HepG2 (cell line): ENCODE results near the gene CLDND2. TPM values are rescaled to one million over a fixed set of nuclear protein-coding genes. Genes with fewer than 3 reads are reported as not detected.

ENCODE experiments used
- ATF4 ChIP-seq, 2 experiments: fragments of 450-650 bp in 1 of 2; sonication (generic) in 1 of 2; formaldehyde crosslinking; IDR thresholded peaks; 2 replicates each; pipeline versions ENCODE4 v1.5.0 to v1.8.0; 2020 to 2022; ENCODE audit warnings: mild to moderate bottlenecking in 1 of 2, missing genetic modification reagents in 1 of 2
- ATF5 ChIP-seq: sonication (generic); formaldehyde crosslinking; IDR thresholded peaks from 2 replicates; pipeline ENCODE4 v1.4.0; 2020; ENCODE audit warnings: mild to moderate bottlenecking, low read depth, missing genetic modification reagents
- ATF6 ChIP-seq: sonication (generic); formaldehyde crosslinking; conservative IDR thresholded peaks from 2 replicates; pipeline ENCODE4 v1.4.0; 2020; ENCODE audit warnings: missing genetic modification reagents
- BRD4 ChIP-seq: sonication (generic); formaldehyde crosslinking; IDR thresholded peaks from 2 replicates; pipeline ENCODE4 v1.4.0; 2020; ENCODE audit warnings: missing genetic modification reagents
- DRAP1 ChIP-seq: IDR thresholded peaks from 2 replicates; pipeline ENCODE4 v1.6.1; 2016; ENCODE audit warnings: missing genetic modification reagents, missing compliant biosample characterization
- FOXO4 ChIP-seq: sonication (generic); formaldehyde crosslinking; conservative IDR thresholded peaks from 2 replicates; pipeline ENCODE4 v1.8.1; 2023; ENCODE audit warnings: missing genetic modification reagents
- HNRNPLL ChIP-seq: fragments of 200-400 bp; formaldehyde crosslinking; IDR thresholded peaks from 2 replicates; pipeline ENCODE4 v1.6.1; 2017; ENCODE audit warnings: mild to moderate bottlenecking, low read depth, low read length; ENCODE audit not compliant: poor library complexity, severe bottlenecking
- IKZF1 ChIP-seq: fragments of 450-650 bp; IDR thresholded peaks from 2 replicates; pipeline ENCODE4 v1.7.1; 2016
- JUNB ChIP-seq: sonication (generic); formaldehyde crosslinking; IDR thresholded peaks from 2 replicates; pipeline ENCODE4 v1.8.0; 2022; ENCODE audit warnings: missing genetic modification reagents, mild to moderate bottlenecking, borderline replicate concordance
- KLF9 ChIP-seq: IDR thresholded peaks from 2 replicates; pipeline ENCODE4 v1.6.1; 2016; ENCODE audit warnings: low read depth
- NFYB ChIP-seq: sonication (generic); formaldehyde crosslinking; IDR thresholded peaks from 2 replicates; pipeline ENCODE4 v1.4.0; 2020; ENCODE audit warnings: missing genetic modification reagents
- PAF1 ChIP-seq: IDR thresholded peaks from 2 replicates; pipeline ENCODE4 v1.6.1; 2016; ENCODE audit warnings: missing genetic modification reagents, missing compliant biosample characterization
- RXRB ChIP-seq: IDR thresholded peaks from 2 replicates; pipeline ENCODE4 v1.6.1; 2016; ENCODE audit warnings: borderline replicate concordance, missing genetic modification reagents, missing compliant biosample characterization
- SKIL ChIP-seq: sonication (generic); formaldehyde crosslinking; IDR thresholded peaks from 2 replicates; pipeline ENCODE4 v1.8.0; 2022; ENCODE audit warnings: missing genetic modification reagents, mild to moderate bottlenecking, moderate library complexity, borderline replicate concordance
- TEAD3 ChIP-seq: optimal IDR thresholded peaks from 2 replicates; pipeline ENCODE3; 2016; ENCODE audit warnings: borderline replicate concordance
- ZBTB14 ChIP-seq: sonication (generic); formaldehyde crosslinking; IDR thresholded peaks from 2 replicates; pipeline ENCODE4 v1.4.0; 2020; ENCODE audit warnings: missing genetic modification reagents
- ZBTB8A ChIP-seq: sonication (generic); formaldehyde crosslinking; IDR thresholded peaks from 2 replicates; pipeline ENCODE4 v1.4.0; 2020; ENCODE audit warnings: mild to moderate bottlenecking, low read depth, missing genetic modification reagents, borderline replicate concordance
- ZNF143 ChIP-seq: sonication (generic); formaldehyde crosslinking; IDR thresholded peaks from 2 replicates; pipeline ENCODE4 v1.4.0; 2020; ENCODE audit warnings: missing genetic modification reagents
- ZNF234 ChIP-seq: sonication (generic); formaldehyde crosslinking; conservative IDR thresholded peaks from 2 replicates; pipeline ENCODE4 v1.5.1; 2020; ENCODE audit warnings: mild to moderate bottlenecking, missing genetic modification reagents
- ZNF326 ChIP-seq: sonication (generic); formaldehyde crosslinking; IDR thresholded peaks from 2 replicates; pipeline ENCODE4 v1.4.0; 2020; ENCODE audit warnings: missing genetic modification reagents, borderline replicate concordance
- ZNF790 ChIP-seq: sonication (generic); formaldehyde crosslinking; IDR thresholded peaks from 2 replicates; pipeline ENCODE4 v1.8.0; 2022; ENCODE audit warnings: missing genetic modification reagents, mild to moderate bottlenecking, borderline replicate concordance
- polyA plus RNA-seq, 8 experiments: library from polyadenylated mRNA; depleted of rRNA in 3 of 8; stranded (reverse) in 7 of 8; unstranded in 1 of 8; fragments of >200 nt; fragmentation: Illumina TruSeq in 4 of 8; extraction: Trizol in 4 of 8; gene quantifications; 2 replicates each; pipeline versions ENCODE4 v1.2.1 to v1.2.3, GENCODE V29; 2011 to 2016; ENCODE audit warnings: low read depth in 4 of 8, missing spikeins in 1 of 8, mixed read lengths in 1 of 8; ENCODE audit not compliant: insufficient read depth in 1 of 8
- total RNA-seq, 5 experiments: library from RNA; depleted of rRNA; stranded (reverse); fragments of >200 nt; fragmentation: Illumina TruSeq; extraction: Trizol; gene quantifications; 2 replicates each; pipeline ENCODE4 v1.2.3, GENCODE V29; 2016; ENCODE audit warnings: low read depth in 1 of 5

CLDND2 gene
- total and polyA plus RNA-seq, 2 of the 13 experiments (the other 11 are each of a cell fraction or from before 2014, with no cell fraction given), result 0.84 to 1.8 TPM

GRCh38 chr19:51356159-51356801, 12.5 kb downstream of the CLDND2 start (continued):
- TF ChIP-seq SKIL, result peak; percentile 30; the same call in 1 of the 2 replicates
- no peak for TF ChIP-seq ZNF326
- TF ChIP-seq TEAD3 (CRISPR knock-in tag), result peak; percentile 81
- TF ChIP-seq ATF6 (CRISPR knock-in tag), result no peak
- TF ChIP-seq FOXO4 (CRISPR knock-in tag), result no peak
- TF ChIP-seq KLF9 (CRISPR knock-in tag), result no peak
- no peak for TF ChIP-seq HNRNPLL
- TF ChIP-seq ATF4 (CRISPR knock-in tag; IDR thresholded peaks at IDR 0.05), result no peak
- TF ChIP-seq ZNF234 (CRISPR knock-in tag), result no peak
- peak; percentile 97 for TF ChIP-seq RXRB
- TF ChIP-seq DRAP1 (CRISPR knock-in tag), result peak; percentile 47; the same call in 1 of the 2 replicates
- no peak for TF ChIP-seq IKZF1
- TF ChIP-seq JUNB (CRISPR knock-in tag), result no peak
- no peak for TF ChIP-seq ZBTB8A (CRISPR knock-in tag)
- TF ChIP-seq ATF5 (CRISPR knock-in tag), result no peak
- no peak for TF ChIP-seq ZBTB14 (CRISPR knock-in tag)
- TF ChIP-seq NFYB (CRISPR knock-in tag), result no peak
- TF ChIP-seq ZNF790 (CRISPR knock-in tag), result no peak
- no peak for TF ChIP-seq PAF1 (CRISPR knock-in tag)
- TF ChIP-seq BRD4 (CRISPR knock-in tag), result peak; percentile 80; the same call in 1 of the 2 replicates
- TF ChIP-seq ZNF143 (CRISPR knock-in tag), result no peak
